K562 (cell line): ENCODE results near the gene TRABD2B. TPM values are rescaled to one million over a fixed set of nuclear protein-coding genes. Genes with fewer than 3 reads are reported as not detected.

Experiments
- ATAC-seq: fragments of 200-7000 bp; cut with Tn5 transposase; 3 replicates; pipeline ENCODE4 v1.9.1; 2020; ENCODE audit warnings: moderate library complexity
- BruUV-seq: library from RNA; stranded (reverse); fragments of 400-500 nt; replicated peaks from 2 replicates; lab custom pipeline; 2021; lab: Mats Ljungman, UMichigan
- CTCF ChIA-PET: fragments of 300-600 bp; formaldehyde crosslinking; extraction: SDS; loops from one replicate; lab custom pipeline; 2021; ENCODE audit warnings: low intra/inter-chr PET ratio; lab: Yijun Ruan, JAX
- POLR2A ChIA-PET: fragments of 300-600, 350-650 bp; sonication (Branson Sonifier 250); formaldehyde crosslinking; extraction: SDS; loops from one replicate; lab custom pipeline; 2021; ENCODE audit warnings: antibody characterized with exemption, inconsistent platforms; lab: Yijun Ruan, JAX
- DNase-seq, 4 experiments: peaks; one replicate each; pipeline versions ENCODE4 v3.0.0 to v3.0.0-alpha.2; 2011 to 2018; ENCODE audit warnings: low spot score in 3 of 4, mixed read lengths in 3 of 4; ENCODE audit errors: extremely low read depth in 1 of 4
- FAIRE-seq: peaks from 2 replicates; lab custom pipeline; 2011; peaks lifted over from hg19 to GRCh38; lab: Jason Lieb, UNC
- H2AFZ ChIP-seq: 2 replicates; pipeline ENCODE4 v1.6.0; 2011; ENCODE audit warnings: low read depth, low read length, control low read depth, inconsistent platforms
- H3K27ac ChIP-seq: fragments of 200-600 bp; 3 replicates; pipeline ENCODE4 v1.8.0; 2011; ENCODE audit warnings: low read depth, mild to moderate bottlenecking, control low read depth, inconsistent platforms, low read length, moderate library complexity, mixed read lengths; ENCODE audit errors: extremely low read depth
- H3K27me3 ChIP-seq, 2 experiments: fragments of 300-600 bp in 1 of 2; 2 replicates in 1 of 2; 3 replicates in 1 of 2; pipeline versions ENCODE4 v1.6.0 to v1.8.0; 2011; ENCODE audit warnings: inconsistent platforms in 2 of 2, low read length in 2 of 2, mild to moderate bottlenecking in 1 of 2, mixed read lengths in 1 of 2, moderate library complexity in 1 of 2; ENCODE audit not compliant: control insufficient read depth in 2 of 2, insufficient read depth in 2 of 2
- H3K36me3 ChIP-seq: fragments of 300-600 bp; 3 replicates; pipeline ENCODE4 v1.8.0; 2011; ENCODE audit warnings: mild to moderate bottlenecking, low read length, inconsistent platforms; ENCODE audit not compliant: control insufficient read depth, insufficient read depth
- H3K4me1 ChIP-seq, 2 experiments: fragments of 200-600 bp in 1 of 2; replicated peaks in 1 of 2; 2 replicates in 1 of 2; 3 replicates in 1 of 2; pipeline versions ENCODE4 v1.5.1 to v1.8.0; 2011; ENCODE audit warnings: inconsistent platforms in 2 of 2, low read length in 2 of 2, mild to moderate bottlenecking in 1 of 2, mixed read lengths in 1 of 2, moderate library complexity in 1 of 2; ENCODE audit not compliant: control insufficient read depth in 2 of 2, insufficient read depth in 2 of 2
- H3K4me2 ChIP-seq: 2 replicates; pipeline ENCODE4 v1.6.1; 2011; ENCODE audit warnings: low read length, control low read depth, inconsistent platforms, mixed read lengths; ENCODE audit not compliant: insufficient read depth
- H3K4me3 ChIP-seq: fragments of 200-600 bp; sonication (generic), shearing (Covaris generic); 2 replicates; pipeline ENCODE4 v1.5.1; 2016; ENCODE audit warnings: control low read depth, inconsistent platforms
- H3K79me2 ChIP-seq: fragments of 200-600 bp; 3 replicates; pipeline ENCODE4 v1.8.0; 2011; ENCODE audit warnings: low read length, inconsistent platforms; ENCODE audit not compliant: control insufficient read depth, insufficient read depth
- H3K9ac ChIP-seq, 2 experiments: 2 replicates each; pipeline versions ENCODE4 v1.6.0 to v1.6.1; 2011; ENCODE audit warnings: low read depth in 2 of 2, low read length in 2 of 2, control low read depth in 1 of 2, inconsistent platforms in 1 of 2, mild to moderate bottlenecking in 1 of 2, mixed read lengths in 1 of 2; ENCODE audit not compliant: insufficient read depth in 1 of 2
- H3K9me1 ChIP-seq: one replicate; pipeline ENCODE4 v1.6.0; 2011; ENCODE audit warnings: inconsistent platforms, mild to moderate bottlenecking, low read length, moderate library complexity; ENCODE audit not compliant: control insufficient read depth, insufficient read depth
- H3K9me3 ChIP-seq: replicated peaks from 2 replicates; pipeline ENCODE4 v1.5.1; 2011; ENCODE audit warnings: low read depth, low read length, inconsistent platforms; ENCODE audit not compliant: control insufficient read depth, insufficient read depth
- H4K20me1 ChIP-seq: replicated peaks from 2 replicates; pipeline ENCODE4 v1.6.1; 2011; ENCODE audit warnings: low read length, inconsistent platforms, mixed read lengths; ENCODE audit not compliant: control insufficient read depth, insufficient read depth
- BHLHE40 ChIP-seq: IDR thresholded peaks from 2 replicates; pipeline ENCODE4 v1.6.1; 2011; ENCODE audit warnings: low read length, improper control_type of control experiment
- FOXA3 ChIP-seq, 2 experiments: fragments of 450-650 bp in 1 of 2; sonication (generic) in 1 of 2; formaldehyde crosslinking; IDR thresholded peaks in 1 of 2; conservative IDR thresholded peaks in 1 of 2; 2 replicates each; pipeline versions ENCODE4 v1.4.0 to v1.8.0; 2020 to 2022; ENCODE audit warnings: mild to moderate bottlenecking in 2 of 2, missing genetic modification reagents in 1 of 2
- HNRNPH1 ChIP-seq: fragments of 200-400 bp; formaldehyde crosslinking; optimal IDR thresholded peaks from 2 replicates; pipeline ENCODE3; 2017; ENCODE audit warnings: low read depth, mild to moderate bottlenecking, low read length, moderate library complexity
- MTA3 ChIP-seq: fragments of 450-650 bp; formaldehyde crosslinking; IDR thresholded peaks from 2 replicates; pipeline ENCODE4 v1.6.1; 2017; ENCODE audit warnings: mild to moderate bottlenecking, borderline replicate concordance
- MTF1 ChIP-seq: fragments of 250-450 bp; sonication (Bioruptor Pico); IDR thresholded peaks from 2 replicates; pipeline ENCODE4 v1.9.0; 2021; ENCODE audit warnings: moderate library complexity, mild to moderate bottlenecking, inconsistent platforms, borderline replicate concordance
- MYNN ChIP-seq, 2 experiments: sonication (generic); formaldehyde crosslinking in 1 of 2; IDR thresholded peaks; 2 replicates each; pipeline versions ENCODE4 v1.5.0 to v1.6.1; 2016 to 2020; ENCODE audit warnings: antibody characterized with exemption in 1 of 2, missing genetic modification reagents in 1 of 2
- WGBS: fragments of 100-300 bp; shearing (Covaris generic); methylation state at CpG from one replicate; pipeline ENCODE4 v1.1.6; 2016; ENCODE audit warnings: low coverage, mixed read lengths; ENCODE audit not compliant: insufficient coverage; ENCODE audit errors: missing lambda C conversion rate; 5-methylcytosine and 5-hydroxymethylcytosine counted together
- in situ Hi-C: fragments of 300-500 bp; cut with MboI; formaldehyde crosslinking; loops from 4 replicates; pipeline ENCODE4 v1.15.0; 2018; ENCODE audit warnings: inconsistent platforms, mixed read lengths
- intact Hi-C: fragments of 100-400 bp; cut with micrococcal nuclease; formaldehyde crosslinking; loops from 2 replicates; pipeline ENCODE4 v1.14.2; 2022
- polyA plus RNA-seq, 8 experiments: library from polyadenylated mRNA; depleted of rRNA in 4 of 8; stranded (reverse) in 5 of 8; unstranded in 3 of 8; fragments of >200 nt; fragmentation: Nextera tagmentation in 2 of 8; fragmentation: Illumina TruSeq in 1 of 8; extraction: Ambion mirVana in 2 of 8; extraction: Trizol in 1 of 8; gene quantifications; 2 replicates each; pipeline versions ENCODE4 v1.2.1 to v1.2.3, GENCODE V29; 2011 to 2014; ENCODE audit warnings: inconsistent platforms in 1 of 8, missing spikeins in 1 of 8
- total RNA-seq, 7 experiments: library from RNA; depleted of rRNA in 6 of 7; stranded (reverse); fragments of >200 nt in 6 of 7; fragmentation: Illumina TruSeq in 2 of 7; extraction: Trizol in 2 of 7; gene quantifications; 2 replicates each; pipeline versions ENCODE4 v1.2.1 to v1.2.3, GENCODE V29; 2011 to 2021; ENCODE audit warnings: low replicate concordance in 1 of 7

Gene TRABD2B
- total and polyA plus RNA-seq, 9 of the 15 experiments (the other 6 are each of a cell fraction or from before 2014, with no cell fraction given) = not detected

DNA sequence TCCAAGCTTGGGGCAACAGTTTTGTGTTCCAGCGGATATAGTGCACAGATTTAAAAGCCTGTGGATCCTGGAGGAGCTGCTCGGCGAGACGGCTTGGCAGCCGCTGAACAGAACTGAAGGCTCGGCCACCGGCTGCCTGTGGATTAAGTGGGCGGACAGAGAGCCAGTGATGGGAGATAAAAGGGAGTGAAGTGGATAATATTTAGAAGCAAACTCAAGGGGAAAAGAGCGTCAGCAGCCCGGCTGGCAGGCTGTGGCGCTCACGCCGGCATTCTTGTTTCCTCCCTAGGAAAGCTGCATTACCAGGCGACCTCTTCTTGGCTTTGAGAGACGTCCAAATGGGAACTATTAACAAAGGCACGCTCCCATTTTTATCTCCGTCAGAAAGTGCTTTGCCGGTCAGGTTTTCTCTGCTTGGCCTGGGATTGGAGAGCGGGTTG is 10.4 kb downstream of the TRABD2B start:
- H3K4me2 ChIP-seq = no peak overlapping the region
- no peaks in the 10 kb centered on the region for H3K9me3 ChIP-seq
- ChIA-PET POLR2A (interaction anchor here (0.6 to 1.1 kb wide), 4 partner anchors 9 to 217 kb away, joined by 3 read pairs; no protein-coding TSS in a partner anchor), CTCF (no interaction called here)
- no TSS peak for BruUV-seq
- FAIRE-seq (no peak), DNase-seq (no peak), ATAC-seq (no peak)
- intact Hi-C loops (no loop called here), in situ Hi-C loops (no loop called here)
- no peak overlapping the region for H2AFZ ChIP-seq
- H3K27ac ChIP-seq = no peak overlapping the region
- H3K4me3 ChIP-seq = no peak overlapping the region
- H3K27me3 ChIP-seq = peaks cover 26 to 43% of the 10 kb centered on the region in 2 experiments
- peaks cover 3% of the 10 kb centered on the region for H3K9me1 ChIP-seq
- H4K20me1 ChIP-seq = no peaks in the 10 kb centered on the region
- under 1% methylated on average over 19 of the region's 19 CpGs for WGBS
- H3K79me2 ChIP-seq = no peaks in the 10 kb centered on the region
- peaks cover 0 to 5% of the 10 kb centered on the region in 2 experiments; a peak in 2 of 5 replicates for H3K4me1 ChIP-seq
- no peak overlapping the region for H3K9ac ChIP-seq
- no peaks in the 10 kb centered on the region for H3K36me3 ChIP-seq
- no peak for TF ChIP-seq HNRNPH1
- TF ChIP-seq BHLHE40 = no peak
- no peak for TF ChIP-seq MTA3
- no peak for TF ChIP-seq MTF1
- TF ChIP-seq MYNN (IDR thresholded peaks at IDR 0.05) = no peak
- TF ChIP-seq MYNN (CRISPR knock-in tag; IDR thresholded peaks at IDR 0.05) = no peak
- no peak for TF ChIP-seq FOXA3 (CRISPR knock-in tag; conservative IDR thresholded peaks at IDR 0.05 in 1 of 2, IDR thresholded peaks at IDR 0.05 in 1 of 2)
- TF ChIP-seq, all 486 proteins: peak for 0
